Renal cortex interstitium (tissue), 11 donors: ENCODE measurements around the gene FASLG. TPM values are rescaled to one million over a fixed set of nuclear protein-coding genes. Genes with fewer than 3 reads are reported as not detected.
A peak's percentile ranks its signal among the peaks of the same experiment; 100 is the strongest.
"Not testable (repeated sequence)": the region's sequence is repeated elsewhere in the genome, so short reads cannot be mapped to it uniquely, and the experiment has no call there.

Source experiments
- DNase-seq, 11 donors: peaks; one replicate each; pipeline ENCODE4 v3.0.0-alpha.2; 2013; ENCODE audit warnings: low read depth in 9 of 11, low spot score in 4 of 11; ENCODE audit errors: extremely low read depth in 1 of 11
- polyA plus RNA-seq, 3 donors: library from polyadenylated mRNA; unstranded; fragments of 120-200 nt; gene quantifications; one replicate each; pipeline ENCODE4 v1.2.1, GENCODE V29; 2013; ENCODE audit not compliant: insufficient read length in 3 of 3

The FASLG gene
- polyA plus RNA-seq, 3 donors: not detected

GRCh38 chr1:172674831-172675613 is 16.1 kb downstream of the FASLG start:
- DNase-seq: no peak

DNA sequence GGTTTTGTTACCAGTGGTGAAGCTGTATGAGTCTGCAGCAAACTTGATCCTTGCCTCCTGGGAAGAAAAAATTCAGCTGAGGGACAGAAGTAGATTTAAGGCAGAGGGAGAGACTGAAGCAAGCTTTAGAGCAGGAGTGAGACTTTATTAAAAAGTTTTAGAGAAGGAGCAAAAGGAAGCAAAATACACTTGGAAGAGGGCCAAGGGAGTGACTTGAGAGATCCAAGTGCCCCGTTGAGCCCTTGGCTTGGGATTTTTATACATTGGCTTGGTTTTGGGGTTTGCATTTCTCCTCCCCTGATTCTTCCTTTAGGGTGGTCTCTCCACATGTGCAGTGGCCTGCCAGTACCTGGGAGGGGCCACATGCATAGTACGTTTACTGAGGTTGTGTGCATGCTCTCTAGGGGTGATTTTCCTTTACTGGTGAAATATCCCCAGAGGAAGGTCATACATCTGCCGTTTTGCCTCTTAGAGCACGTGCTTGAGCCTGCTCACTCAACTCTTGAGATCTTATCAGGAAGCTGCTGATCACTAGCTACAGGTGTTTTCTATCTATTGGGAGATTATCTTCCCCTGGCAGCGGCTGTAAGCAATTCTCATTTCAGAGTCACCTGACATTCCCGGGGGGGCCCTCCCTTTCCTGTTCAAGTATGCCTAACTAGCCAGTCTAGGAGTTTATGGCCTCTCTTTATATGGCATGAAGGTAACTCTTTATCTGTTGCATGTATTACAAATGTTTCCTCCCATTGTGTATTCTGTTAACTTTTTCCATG is 20.3 kb downstream of the FASLG start:
- DNase-seq: no peak

GRCh38 chr1:172680244-172680643 is 21.3 kb downstream of the FASLG start:
- DNase-seq: no peak

DNA sequence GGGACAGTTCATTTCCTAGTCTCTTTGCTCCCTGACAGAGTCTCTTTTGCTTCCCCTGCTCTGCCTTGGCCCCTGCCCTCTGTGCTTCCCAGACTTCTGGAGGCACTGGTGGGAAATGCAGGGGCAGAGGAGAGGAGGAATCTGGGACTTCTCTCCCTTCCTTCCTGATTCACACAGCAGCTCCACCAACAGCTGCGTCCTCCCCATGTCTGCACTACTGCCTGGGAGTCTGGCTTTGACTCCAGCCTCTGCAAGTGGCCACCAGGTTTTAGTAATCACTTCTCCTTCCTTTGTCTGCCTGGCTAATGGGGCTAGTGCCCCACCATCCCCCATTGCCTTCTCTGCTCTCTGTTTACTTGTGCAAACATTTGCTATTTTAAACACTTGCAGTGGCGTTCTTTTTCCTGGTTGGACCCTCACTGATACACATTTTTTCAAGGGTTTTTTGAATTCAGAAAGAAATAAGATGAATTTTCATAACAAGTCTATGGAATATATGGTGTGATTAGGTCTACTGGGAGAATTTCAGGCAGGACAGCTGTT is 21.9 kb downstream of the FASLG start:
- no peak for DNase-seq

- no peak for DNase-seq
These were observed 23.9 kb downstream of the FASLG start for GRCh38 chr1:172682812-172683211.

DNA sequence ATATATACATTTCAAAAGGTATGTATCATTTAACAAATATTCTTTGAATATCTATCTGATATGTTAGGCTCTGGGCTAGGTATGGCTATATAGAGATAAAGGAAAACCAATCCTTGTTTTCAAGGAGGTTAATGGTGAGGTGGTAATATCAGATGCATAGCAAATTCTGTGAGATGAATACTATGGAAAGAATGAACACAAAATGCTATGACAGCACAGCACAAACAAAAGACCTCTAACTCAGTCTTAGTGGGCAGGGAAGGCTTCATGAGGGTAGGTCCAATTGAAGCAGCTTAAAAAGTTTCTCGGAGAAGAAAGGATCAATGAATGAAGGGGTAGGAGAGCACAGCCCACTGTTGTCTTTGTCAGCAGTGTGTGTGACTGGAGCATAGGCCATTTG is 27.2 kb downstream of the FASLG start:
- no peak for DNase-seq

- not testable (repeated sequence) for DNase-seq
These were observed 29.7 kb downstream of the FASLG start for GRCh38 chr1:172688428-172689085.

- not testable (repeated sequence) for DNase-seq
These were observed 32.0 kb downstream of the FASLG start for GRCh38 chr1:172690925-172691324.

- no peak for DNase-seq
These were observed 38.7 kb downstream of the FASLG start for GRCh38 chr1:172697534-172698002.

- DNase-seq: no peak
These were observed 39.3 kb downstream of the FASLG start for GRCh38 chr1:172698224-172698623.

DNA sequence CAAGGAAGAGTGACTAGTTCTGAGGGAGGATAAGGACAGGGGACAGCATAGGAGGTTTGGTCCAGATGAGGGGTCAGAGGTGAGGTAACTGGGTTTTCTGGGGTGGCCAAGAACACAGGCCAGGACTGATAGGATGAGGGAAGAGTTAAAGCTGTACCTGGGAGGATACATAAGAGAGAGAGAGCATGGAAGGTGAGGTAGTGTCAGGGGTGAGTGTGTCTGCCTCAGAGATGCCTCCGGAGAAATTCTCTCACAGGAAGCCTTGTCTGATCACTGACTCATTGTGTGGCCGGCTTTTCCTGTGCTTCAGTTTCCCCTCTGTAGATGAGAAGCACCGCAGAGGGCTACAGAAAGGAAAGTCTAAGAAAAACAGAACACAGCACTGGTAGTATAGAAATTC is 40.2 kb downstream of the FASLG start:
- no peak for DNase-seq

- no peak for DNase-seq
These were observed 40.9 kb downstream of the FASLG start for GRCh38 chr1:172699695-172700227.

DNA sequence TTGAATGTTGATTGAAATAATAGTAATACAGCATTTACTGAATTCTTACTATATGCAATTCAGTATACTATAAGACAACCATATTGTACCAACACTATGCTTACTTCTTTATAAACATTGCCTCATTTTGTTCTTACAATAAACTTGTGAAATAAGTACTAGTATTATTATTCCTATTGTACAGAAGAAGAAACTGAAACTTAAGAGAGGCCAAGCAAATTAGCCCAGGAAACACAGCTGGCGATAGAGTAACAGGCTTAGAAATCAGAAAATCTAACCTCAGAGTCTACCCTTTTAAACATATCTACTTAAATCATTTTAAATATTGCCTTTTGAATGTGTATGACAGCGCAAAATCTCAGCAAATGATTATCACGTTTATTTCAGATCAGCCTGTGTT is 41.7 kb downstream of the FASLG start:
- no peak for DNase-seq

- no peak for DNase-seq
These were observed 45.1 kb downstream of the FASLG start for GRCh38 chr1:172704001-172704400.

DNA sequence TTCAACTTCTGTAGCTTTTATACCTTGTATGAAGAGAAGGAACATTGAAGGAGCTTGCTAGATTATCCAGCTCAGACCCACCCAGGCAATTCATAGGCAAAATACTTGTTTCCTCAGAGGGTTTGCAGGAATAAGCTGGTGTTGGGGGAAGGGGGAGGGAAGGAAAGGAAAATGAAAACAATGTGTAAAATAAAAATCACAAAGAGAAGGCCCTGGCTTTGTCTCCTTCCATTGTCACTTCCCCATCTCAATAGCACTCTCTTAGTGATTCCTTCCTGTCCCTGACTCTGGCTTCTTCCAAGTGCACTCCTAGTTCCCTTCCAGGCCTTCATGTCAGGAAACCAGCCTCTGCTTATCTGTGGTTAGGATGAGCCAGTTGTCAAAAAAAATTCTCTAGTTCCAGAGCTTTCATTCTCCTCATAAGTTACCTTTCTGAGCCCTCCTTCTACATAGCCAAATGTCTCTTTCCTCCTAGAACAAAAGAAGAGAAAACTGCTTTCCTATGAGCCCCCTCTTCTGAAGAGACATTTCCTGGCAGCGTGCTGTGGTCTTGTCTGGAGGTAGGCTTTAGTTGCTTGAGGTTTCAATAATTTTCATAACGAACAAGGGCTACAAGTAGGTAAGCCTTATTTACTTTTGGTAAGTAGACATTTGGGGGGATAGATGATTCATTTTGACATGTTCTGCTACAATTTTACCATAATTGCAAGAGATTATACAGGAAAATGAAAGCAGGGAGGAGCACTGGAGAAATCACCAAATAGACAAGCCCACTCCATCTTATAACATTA is 45.7 kb downstream of the FASLG start:
- no peak for DNase-seq

- peak in 5 of 11 donors; percentile 3 to 22 (median 12) for DNase-seq
These were observed 49.5 kb downstream of the FASLG start for GRCh38 chr1:172708452-172708851.

GRCh38 chr1:172711558-172711957 is 52.7 kb downstream of the FASLG start:
- no peak for DNase-seq

DNA sequence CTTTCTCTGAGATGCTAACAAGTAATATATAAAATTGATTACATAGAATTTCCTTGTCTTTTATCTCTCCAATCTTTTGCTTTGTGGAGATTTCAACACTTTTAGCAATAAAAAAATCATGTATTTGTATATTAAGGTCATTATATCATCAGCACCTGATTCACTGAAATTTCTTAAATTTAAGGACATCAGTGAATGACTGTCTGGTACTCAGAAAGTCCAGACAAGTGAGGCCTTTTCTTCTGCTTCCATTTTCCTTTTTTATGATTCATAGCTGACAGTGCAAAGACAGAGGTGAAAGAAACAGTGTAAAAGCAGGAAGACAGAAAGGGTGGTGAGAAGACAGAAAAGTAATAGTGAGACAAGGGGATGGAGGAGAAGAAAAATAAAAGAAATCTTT is 54.6 kb downstream of the FASLG start:
- no peak for DNase-seq
